MM.1S (cell line): ENCODE measurements around the gene CDYL2.

Experiments used
- DNase-seq: peaks from one replicate; pipeline ENCODE4 v3.0.0-alpha.2; 2015
- H2AFZ ChIP-seq: fragments of 300-600 bp; sonication (generic); 2 replicates; pipeline ENCODE4 v1.6.0; 2016; ENCODE audit warnings: antibody characterized with exemption, low read length
- H3F3A ChIP-seq: fragments of 300-600 bp; sonication (generic); 2 replicates; pipeline ENCODE4 v1.6.1; 2016; ENCODE audit warnings: mild to moderate bottlenecking, antibody characterized with exemption, low read length, moderate library complexity, mixed read lengths; ENCODE audit not compliant: insufficient read depth
- H3K27ac ChIP-seq: fragments of 300-600 bp; sonication (generic); 2 replicates; pipeline ENCODE4 v1.5.1; 2016; ENCODE audit warnings: mild to moderate bottlenecking, low read length
- H3K27me3 ChIP-seq: fragments of 300-600 bp; sonication (generic); replicated peaks from 2 replicates; pipeline ENCODE4 v1.6.0; 2016; ENCODE audit warnings: low read length; ENCODE audit not compliant: insufficient read depth
- H3K36me3 ChIP-seq: fragments of 300-600 bp; sonication (generic); replicated peaks from 2 replicates; pipeline ENCODE4 v1.6.1; 2016; ENCODE audit warnings: mild to moderate bottlenecking, low read length, mixed read lengths; ENCODE audit not compliant: insufficient read depth
- H3K4me1 ChIP-seq: fragments of 300-600 bp; sonication (generic); 2 replicates; pipeline ENCODE4 v1.6.1; 2016; ENCODE audit warnings: low read length, mixed read lengths
- H3K4me2 ChIP-seq: fragments of 300-600 bp; sonication (generic); 2 replicates; pipeline ENCODE4 v1.6.0; 2016; ENCODE audit warnings: low read depth, low read length
- H3K4me3 ChIP-seq: fragments of 300-600 bp; sonication (generic); 2 replicates; pipeline ENCODE4 v1.5.1; 2016; ENCODE audit warnings: low read length, mixed read lengths
- H3K79me2 ChIP-seq: fragments of 300-600 bp; sonication (generic); 2 replicates; pipeline ENCODE4 v1.6.1; 2016; ENCODE audit warnings: mixed run types, low read length, mixed read lengths
- H3K9ac ChIP-seq: fragments of 300-600 bp; sonication (generic); 2 replicates; pipeline ENCODE4 v1.6.1; 2016; ENCODE audit warnings: low read length, mixed read lengths
- H3K9me2 ChIP-seq: fragments of 300-600 bp; sonication (generic); replicated peaks from 2 replicates; pipeline ENCODE4 v1.6.1; 2016; ENCODE audit warnings: mild to moderate bottlenecking, low read length, mixed read lengths; ENCODE audit not compliant: insufficient read depth
- H3K9me3 ChIP-seq: fragments of 300-600 bp; sonication (generic); replicated peaks from 2 replicates; pipeline ENCODE4 v1.6.1; 2016; ENCODE audit warnings: mild to moderate bottlenecking, low read length, mixed read lengths; ENCODE audit not compliant: insufficient read depth
- H4K20me1 ChIP-seq: fragments of 300-600 bp; sonication (generic); 2 replicates; pipeline ENCODE4 v1.6.1; 2016; ENCODE audit warnings: mild to moderate bottlenecking, low read length, moderate library complexity, mixed read lengths; ENCODE audit not compliant: insufficient read depth
- EZH2 ChIP-seq: fragments of 300-600 bp; sonication (generic); optimal IDR thresholded peaks from 2 replicates; pipeline ENCODE3; 2017; ENCODE audit warnings: low read depth, mild to moderate bottlenecking, antibody characterized with exemption, low read length, mixed read lengths
- EZH2phosphoT487 ChIP-seq: fragments of 300-600 bp; sonication (generic); IDR thresholded peaks from 2 replicates; pipeline ENCODE4 v1.6.1; 2018; ENCODE audit warnings: antibody characterized with exemption, low read length
- TF ChIP-seq, protein P1 (sequence below): fragments of 300-600 bp; sonication (generic); IDR thresholded peaks from 2 replicates; pipeline ENCODE4 v1.5.1; 2016; ENCODE audit warnings: antibody characterized with exemption, low read length, mixed read lengths

The CDYL2 gene

GRCh38 chr16:80759419-80760162 is 44.8 kb downstream of the CDYL2 start:
- Histone ChIP-seq H3K9me2 (no peaks in the 10 kb centered on the region), H2AFZ (no peak overlapping the region), H4K20me1 (no peaks in the 10 kb centered on the region), H3K36me3 (no peaks in the 10 kb centered on the region), H3K27ac (no peak overlapping the region), H3K4me2 (no peak overlapping the region), H3K79me2 (no peaks in the 10 kb centered on the region), H3K27me3 (no peaks in the 10 kb centered on the region), H3K4me1 (no peaks in the 10 kb centered on the region), H3K9me3 (no peaks in the 10 kb centered on the region), H3F3A (no peaks in the 10 kb centered on the region), H3K4me3 (no peak overlapping the region), H3K9ac (no peak overlapping the region)
- TF ChIP-seq, protein P1, sequence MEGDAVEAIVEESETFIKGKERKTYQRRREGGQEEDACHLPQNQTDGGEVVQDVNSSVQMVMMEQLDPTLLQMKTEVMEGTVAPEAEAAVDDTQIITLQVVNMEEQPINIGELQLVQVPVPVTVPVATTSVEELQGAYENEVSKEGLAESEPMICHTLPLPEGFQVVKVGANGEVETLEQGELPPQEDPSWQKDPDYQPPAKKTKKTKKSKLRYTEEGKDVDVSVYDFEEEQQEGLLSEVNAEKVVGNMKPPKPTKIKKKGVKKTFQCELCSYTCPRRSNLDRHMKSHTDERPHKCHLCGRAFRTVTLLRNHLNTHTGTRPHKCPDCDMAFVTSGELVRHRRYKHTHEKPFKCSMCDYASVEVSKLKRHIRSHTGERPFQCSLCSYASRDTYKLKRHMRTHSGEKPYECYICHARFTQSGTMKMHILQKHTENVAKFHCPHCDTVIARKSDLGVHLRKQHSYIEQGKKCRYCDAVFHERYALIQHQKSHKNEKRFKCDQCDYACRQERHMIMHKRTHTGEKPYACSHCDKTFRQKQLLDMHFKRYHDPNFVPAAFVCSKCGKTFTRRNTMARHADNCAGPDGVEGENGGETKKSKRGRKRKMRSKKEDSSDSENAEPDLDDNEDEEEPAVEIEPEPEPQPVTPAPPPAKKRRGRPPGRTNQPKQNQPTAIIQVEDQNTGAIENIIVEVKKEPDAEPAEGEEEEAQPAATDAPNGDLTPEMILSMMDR, result no peak
- no peak for TF ChIP-seq EZH2phosphoT487
- TF ChIP-seq EZH2, result no peak
- no peak for DNase-seq

GRCh38 chr16:80754476-80754875 is 49.9 kb downstream of the CDYL2 start:
- Histone ChIP-seq H3K9me3 (no peaks in the 10 kb centered on the region), H3K27me3 (no peaks in the 10 kb centered on the region), H3K9me2 (no peaks in the 10 kb centered on the region), H3K27ac (no peak overlapping the region), H4K20me1 (no peaks in the 10 kb centered on the region), H3K9ac (no peak overlapping the region), H3K4me3 (no peak overlapping the region), H3F3A (no peaks in the 10 kb centered on the region), H2AFZ (no peak overlapping the region), H3K36me3 (no peaks in the 10 kb centered on the region), H3K4me2 (no peak overlapping the region), H3K79me2 (no peaks in the 10 kb centered on the region), H3K4me1 (no peaks in the 10 kb centered on the region)
- TF ChIP-seq, protein P1, result no peak
- no peak for TF ChIP-seq EZH2
- TF ChIP-seq EZH2phosphoT487, result no peak
- DNase-seq, result no peak

DNA sequence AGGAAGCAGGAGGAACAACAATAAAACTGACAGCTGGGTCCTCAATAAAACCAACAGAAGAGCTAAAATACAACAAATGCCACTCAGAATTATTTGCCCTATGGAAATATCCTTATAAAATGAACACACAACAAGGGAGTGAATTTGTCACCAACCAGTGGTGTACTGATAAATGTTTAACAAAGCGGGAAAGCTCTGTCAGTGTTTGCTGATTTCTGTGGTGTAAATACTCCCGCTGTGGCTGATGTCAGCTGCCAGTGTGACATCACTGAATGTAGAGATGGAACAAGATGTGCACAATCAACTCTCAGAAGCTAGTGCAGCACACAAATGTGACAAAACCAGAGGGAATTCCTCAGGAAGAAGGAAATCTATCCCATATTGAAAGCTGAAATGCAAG is 51.9 kb downstream of the CDYL2 start:
- Histone ChIP-seq H3K27ac (no peak overlapping the region), H3F3A (no peaks in the 10 kb centered on the region), H4K20me1 (no peaks in the 10 kb centered on the region), H3K4me1 (no peaks in the 10 kb centered on the region), H3K9me2 (no peaks in the 10 kb centered on the region), H3K27me3 (no peaks in the 10 kb centered on the region), H3K4me2 (no peak overlapping the region), H3K36me3 (no peaks in the 10 kb centered on the region), H2AFZ (no peak overlapping the region), H3K9me3 (no peaks in the 10 kb centered on the region), H3K79me2 (no peaks in the 10 kb centered on the region), H3K9ac (no peak overlapping the region), H3K4me3 (no peak overlapping the region)
- no peak for DNase-seq
- TF ChIP-seq EZH2 (no peak), EZH2phosphoT487 (no peak)
- TF ChIP-seq, protein P1, result no peak
